ENCODE data around the gene TMED8.
A peak's percentile ranks its signal among the peaks of the same experiment; 100 is the strongest.
"Not testable (repeated sequence)": the region's sequence is repeated elsewhere in the genome, so short reads cannot be mapped to it uniquely, and the experiment has no call there.

TMED8 gene

DNA sequence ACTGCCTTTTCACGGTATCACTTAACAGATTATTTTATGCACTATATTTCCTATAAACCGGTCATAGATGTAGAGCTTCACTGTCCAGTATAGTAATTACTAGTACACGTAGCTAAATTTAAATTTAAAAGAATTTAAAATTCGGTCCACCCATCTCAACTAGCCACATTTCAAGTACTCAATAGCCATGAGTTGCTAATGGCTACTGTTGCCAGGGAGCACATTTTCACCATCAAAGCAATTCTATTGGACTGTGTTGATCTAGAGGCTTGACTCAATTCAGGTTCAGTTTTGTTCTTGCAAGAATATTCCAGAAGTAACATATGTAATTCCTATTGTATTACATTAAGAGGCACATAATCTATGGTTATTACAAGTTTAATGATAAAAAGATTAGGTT, 20.0 kb downstream of the TMED8 start:
- no peak for DNase-seq

DNA sequence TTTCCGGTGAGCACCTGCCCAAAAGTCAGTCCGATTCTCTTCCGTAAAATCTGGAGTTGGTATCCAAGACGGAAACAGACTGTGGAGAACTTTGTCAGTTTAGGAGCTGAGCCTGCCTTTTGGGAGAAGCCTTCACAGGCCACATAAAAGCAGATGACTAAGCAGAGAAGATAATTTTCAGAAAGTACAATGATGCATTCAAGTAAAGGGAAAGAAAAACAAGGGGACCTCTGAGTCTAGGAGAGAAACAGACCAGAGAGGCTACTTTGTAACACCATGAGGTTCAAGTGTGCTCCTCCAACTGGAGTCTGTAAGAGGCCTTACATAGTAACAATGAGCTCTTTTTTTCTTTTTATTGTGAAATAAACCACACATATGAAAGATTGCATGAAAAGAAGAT, 21.1 kb downstream of the TMED8 start:
- DNase-seq, result no peak

DNA sequence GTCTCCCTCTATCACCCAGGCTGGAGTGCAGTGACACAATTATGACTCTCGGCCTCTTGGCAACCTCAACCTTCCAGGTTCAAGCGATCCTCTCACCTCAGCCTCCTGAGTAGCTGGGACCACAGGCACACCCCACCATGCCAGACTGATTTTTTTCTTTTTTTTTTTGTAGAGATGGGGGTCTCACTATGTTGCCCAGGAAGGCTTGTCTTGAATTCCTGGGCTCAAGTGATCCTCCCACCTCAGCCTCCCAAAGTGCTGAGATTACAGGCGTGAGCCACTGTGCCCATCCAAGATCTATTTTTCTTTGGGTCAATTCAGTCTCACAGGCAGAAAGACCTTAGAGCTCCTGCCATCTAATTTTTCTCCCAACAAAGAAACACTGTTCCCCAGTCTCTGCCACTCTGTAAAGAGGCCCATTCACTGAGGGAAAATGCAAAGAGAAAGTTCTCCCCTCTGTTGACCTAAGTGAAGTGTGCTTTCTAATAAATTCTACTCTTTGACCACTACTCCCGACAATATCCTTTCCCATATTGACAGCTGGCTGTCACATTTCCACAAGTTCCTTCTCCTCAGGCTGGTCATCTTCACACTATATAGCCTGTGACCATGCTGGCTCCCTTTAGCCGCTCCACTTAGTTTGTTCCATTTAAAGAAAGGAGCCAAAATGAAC, 23.3 kb downstream of the TMED8 start:
- DNase-seq, result no peak

GRCh38 chr14:77347751-77348150, 29.1 kb downstream of the TMED8 start:
- peak; percentile 33 for DNase-seq

GRCh38 chr14:77346495-77346894, 30.4 kb downstream of the TMED8 start:
- DNase-seq, result no peak

GRCh38 chr14:77344377-77344996, 32.4 kb downstream of the TMED8 start:
- peak; percentile 18 for DNase-seq

DNA sequence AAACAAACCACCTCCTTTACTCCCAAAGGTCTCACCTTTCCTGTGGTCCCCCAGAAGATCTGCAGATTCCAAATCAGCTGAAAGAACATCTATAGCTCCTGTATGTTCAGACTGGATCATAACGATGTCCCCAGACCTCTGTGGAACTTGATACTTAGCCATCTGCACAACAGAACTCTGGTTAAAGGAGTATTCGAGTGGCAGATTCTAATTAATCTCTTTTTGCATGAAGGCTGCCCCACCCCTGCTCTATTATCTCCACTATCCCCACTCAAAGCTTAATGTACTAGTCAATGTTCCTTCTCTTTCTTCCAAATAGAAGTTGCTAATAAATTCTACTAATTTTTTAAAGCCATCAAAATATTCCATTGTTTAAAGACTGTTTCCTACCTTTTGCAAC, 33.2 kb downstream of the TMED8 start:
- DNase-seq, result no peak

DNA sequence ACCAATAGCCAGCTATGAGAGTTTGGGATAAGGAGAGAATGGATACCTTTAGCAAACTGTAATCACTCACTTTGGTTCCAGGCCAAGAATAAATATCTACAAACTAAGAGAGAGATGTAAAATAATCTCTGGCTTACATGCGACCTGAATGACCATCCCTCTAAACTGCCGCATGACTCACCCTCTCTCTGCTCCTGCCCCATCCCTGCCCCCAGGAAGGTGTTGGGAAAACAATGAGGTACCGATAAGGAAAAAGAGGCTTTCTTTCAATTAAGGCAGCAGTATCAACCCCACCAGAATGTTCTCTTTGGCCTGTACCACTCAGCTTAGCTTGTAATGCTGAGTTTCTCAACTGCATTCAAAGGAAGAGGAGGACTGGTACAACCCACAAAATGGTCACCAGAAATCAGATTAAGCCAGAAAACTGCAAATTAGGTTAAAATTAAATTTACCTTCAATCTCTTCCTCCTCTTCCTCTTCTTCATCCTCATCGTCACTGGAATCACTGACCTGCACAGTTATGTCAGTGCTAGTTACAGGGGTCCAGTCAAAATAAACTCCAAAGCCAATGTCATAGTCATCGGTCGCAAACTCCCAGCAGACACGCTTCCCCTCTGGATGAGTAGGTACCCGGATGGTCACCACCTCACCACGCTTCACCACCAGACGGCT, 34.0 kb downstream of the TMED8 start:
- DNase-seq, result no peak

DNA sequence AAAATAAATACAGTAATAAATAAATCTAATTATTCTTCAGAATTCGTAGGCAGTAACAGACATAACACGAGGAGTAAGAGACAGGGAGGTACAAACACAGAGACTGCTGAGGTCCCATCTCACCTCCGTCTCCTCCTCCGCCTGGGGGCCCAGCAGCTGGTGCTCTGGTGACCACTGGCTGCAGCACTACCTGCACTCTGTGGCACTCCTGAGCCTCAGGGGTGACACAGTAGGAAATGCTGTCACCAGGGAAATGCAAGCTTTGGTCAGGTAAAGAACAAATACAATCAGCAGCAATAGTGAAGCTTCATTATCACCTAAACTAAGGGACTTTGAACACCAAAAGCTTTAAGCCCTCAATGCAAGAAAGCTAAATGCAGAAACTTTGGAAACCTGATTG, 36.5 kb downstream of the TMED8 start:
- no peak for DNase-seq

GRCh38 chr14:77339407-77339806, 37.5 kb downstream of the TMED8 start:
- DNase-seq, result peak; percentile 36

DNA sequence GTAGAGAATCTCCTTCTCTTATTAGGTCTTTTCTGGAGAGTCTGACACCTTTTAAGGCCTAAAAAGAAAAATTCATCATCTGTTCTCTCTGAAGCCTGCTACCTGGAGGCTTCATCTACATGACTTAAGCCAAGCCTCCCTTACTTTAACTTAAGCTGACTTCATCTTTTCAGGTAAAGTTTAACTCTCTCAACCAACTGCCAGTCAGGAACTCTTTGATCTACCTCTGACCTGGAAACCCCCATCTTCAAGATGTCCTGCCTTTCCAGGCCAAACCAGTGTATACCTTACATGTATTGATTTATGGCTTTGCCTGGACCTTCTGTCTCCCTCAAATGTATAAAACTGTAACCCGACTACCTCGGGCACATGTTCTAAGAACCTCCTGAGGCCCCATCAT, 38.6 kb downstream of the TMED8 start:
- no peak for DNase-seq

DNA sequence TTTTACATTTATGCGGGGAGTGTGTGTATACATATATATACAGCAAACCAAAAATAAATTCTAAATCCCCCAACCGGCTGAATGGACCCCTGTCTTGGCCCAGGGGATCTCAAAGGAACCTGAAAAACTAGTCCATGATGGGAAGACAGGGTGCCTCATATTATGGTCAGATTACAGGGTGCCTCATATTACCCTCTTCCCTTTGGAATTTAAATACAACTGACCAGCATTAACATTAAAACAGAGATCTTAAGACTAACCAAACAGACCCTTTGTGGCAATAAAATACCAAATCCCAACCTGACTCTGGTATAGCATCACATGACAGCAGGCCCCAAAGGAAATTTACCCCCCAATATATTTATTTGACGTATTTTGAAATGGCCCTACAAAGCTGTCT, 39.0 kb downstream of the TMED8 start:
- DNase-seq, result no peak

- DNase-seq, result not testable (repeated sequence)
Observed at GRCh38 chr14:77337255-77337654, 39.6 kb downstream of the TMED8 start.

DNA sequence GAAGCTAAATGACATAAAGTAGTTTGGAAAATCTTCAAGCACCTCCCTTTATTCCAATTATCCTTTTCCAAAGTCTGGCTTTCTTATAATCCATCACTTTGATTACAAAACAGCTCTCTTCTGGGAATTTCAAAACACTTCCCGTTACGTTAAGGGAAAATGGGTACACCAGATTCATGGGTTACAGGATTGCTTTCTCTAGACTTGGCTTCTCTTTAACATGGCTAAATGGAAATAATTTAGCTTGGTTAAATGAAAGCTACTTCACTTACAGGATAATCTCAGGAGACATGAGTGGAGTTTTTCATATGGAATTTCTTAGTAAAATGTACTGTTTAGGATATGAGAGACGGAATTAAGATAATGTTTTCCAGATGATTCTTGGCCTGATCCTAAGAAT, 41.3 kb downstream of the TMED8 start:
- no peak for DNase-seq

DNA sequence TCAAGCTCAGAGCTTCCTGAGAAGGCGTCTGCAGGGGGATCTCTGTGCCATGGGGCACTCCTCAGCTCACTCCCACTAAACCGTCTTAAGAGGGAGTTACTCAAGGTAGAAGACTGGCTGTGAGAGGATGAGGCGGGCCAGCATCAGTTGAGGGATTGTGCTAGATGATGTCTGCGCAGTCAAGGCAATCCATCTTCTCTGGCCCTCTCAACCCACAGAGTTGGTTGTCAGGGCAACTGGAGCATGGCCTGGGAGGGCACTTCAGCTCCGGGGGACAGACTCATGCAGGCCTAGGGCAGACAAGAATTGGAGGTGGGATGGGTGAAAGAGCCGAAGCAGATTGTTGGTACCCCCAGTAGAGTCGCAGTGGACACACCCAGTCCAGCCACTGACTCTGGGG, 47.0 kb downstream of the TMED8 start:
- DNase-seq, result no peak

DNA sequence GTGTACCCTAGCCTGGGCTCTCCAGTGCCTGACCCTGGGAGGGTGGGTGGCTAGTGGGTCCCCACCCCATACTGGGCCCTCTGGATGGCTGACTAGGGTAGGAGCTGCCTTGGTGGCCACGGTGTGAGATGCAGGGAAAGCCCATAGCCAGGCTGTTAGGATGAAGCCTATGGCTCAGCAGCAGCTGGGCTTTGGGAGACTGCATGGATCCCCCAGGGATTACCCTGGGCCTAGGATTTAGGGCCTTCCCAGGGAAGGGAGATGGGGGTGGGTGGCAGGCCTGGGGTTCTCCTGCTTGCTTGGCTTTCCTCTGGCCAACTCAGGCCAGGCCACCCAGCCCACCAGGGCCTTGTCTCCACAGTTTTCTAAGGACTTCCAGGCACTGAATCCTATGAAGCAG, 49.8 kb downstream of the TMED8 start:
- no peak for DNase-seq

DNA sequence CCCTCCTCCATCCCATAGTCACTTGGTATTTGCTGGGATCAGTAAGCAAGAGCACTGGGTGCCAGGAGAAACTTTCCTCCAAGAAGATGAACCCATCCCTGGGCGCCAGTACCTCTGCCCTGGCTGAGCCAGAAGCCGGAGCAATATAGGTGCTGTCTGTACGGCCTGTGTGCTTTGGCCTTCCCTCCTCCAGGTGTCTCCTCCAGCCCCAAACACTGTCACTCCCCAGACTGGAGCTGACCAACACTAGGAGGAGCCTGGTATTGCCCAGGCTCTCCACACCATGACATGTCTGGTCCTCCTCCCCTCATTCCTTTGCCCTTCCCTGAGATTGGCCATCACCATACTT, 51.2 kb downstream of the TMED8 start:
- DNase-seq, result no peak

DNA sequence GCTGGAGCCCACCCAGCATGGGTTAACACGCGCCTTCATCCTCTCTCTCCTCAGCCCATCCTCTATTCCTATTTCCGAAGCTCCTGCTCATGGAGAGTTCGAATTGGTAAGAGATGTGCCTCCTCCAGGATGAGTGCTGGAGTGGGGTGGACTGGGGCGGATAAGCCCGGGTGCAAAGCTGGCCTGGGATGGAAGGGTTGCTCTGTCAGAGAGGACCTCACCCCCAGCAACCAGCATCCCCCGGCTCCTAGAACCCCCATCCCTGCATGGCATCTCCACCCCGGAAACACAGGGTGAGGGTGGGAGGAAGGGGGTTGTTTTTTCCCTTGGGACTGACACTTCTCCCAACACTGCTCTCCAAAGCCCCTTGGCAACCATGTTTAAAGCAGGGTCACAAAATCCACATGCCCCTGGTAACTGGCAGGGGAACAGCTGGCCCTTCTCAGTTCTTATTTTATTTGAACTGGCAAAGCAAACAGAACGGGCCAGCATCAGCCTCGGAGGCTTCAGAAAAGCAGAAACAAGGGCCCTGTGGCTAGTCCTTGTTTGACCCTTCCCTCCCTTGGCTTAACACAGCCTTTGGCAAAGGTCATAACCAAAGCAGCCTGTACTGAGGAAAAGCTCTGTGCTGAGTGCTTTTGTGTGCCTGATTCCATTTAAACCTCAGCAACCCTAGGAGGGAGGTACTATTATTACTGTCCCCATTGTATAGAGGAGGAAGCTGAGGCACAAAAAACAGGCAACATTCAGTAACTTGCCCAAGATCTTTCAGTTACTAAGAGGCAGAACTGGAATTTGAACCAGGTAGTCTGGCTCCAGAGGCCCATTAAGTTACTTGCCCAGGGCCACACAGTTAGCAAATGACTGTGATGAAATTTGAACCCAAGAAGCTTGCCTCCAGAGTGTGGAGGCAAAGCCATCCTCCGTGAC, 51.8 kb downstream of the TMED8 start:
- DNase-seq, result no peak

DNA sequence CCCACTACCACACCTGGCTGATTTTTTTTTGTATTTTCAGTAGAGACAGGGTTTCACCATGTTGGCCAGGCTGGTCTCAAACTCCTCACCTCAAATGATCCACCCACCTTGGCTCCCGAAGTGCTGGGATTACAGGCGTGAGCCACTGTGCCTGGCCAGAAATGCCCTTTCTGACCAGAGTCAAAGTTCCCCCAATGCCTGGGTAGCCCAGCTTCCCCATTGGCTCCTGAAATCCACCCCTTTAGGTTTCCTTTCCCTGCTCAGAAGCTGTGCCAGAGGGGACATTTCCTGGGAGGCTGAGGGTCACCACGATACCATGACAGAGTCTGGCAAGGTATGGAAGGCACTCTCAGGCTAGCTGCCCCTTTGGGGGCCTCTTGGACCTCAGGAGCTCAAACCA, 52.6 kb downstream of the TMED8 start:
- no peak for DNase-seq

- DNase-seq, result no peak
Observed at GRCh38 chr14:77323571-77323970, 53.3 kb downstream of the TMED8 start.

DNA sequence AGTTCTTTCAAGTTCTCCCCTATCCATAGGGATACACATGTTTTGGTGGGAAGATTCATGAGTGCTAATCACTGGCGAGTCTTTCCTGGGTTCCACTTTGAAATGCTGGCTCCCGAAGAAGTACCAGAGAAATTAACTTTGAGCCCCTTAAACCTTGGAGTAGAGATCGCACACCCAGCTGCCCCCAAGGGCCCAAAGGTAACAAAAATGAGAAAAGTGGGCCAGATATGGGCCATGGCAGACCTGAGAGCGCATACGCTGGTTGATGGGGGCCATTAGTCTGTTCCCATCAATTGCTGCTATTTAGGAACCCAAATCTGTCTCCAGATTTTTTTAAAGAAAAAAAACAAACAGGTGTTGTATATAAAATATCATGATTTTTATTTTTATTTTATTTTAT, 53.9 kb downstream of the TMED8 start:
- no peak for DNase-seq

DNA sequence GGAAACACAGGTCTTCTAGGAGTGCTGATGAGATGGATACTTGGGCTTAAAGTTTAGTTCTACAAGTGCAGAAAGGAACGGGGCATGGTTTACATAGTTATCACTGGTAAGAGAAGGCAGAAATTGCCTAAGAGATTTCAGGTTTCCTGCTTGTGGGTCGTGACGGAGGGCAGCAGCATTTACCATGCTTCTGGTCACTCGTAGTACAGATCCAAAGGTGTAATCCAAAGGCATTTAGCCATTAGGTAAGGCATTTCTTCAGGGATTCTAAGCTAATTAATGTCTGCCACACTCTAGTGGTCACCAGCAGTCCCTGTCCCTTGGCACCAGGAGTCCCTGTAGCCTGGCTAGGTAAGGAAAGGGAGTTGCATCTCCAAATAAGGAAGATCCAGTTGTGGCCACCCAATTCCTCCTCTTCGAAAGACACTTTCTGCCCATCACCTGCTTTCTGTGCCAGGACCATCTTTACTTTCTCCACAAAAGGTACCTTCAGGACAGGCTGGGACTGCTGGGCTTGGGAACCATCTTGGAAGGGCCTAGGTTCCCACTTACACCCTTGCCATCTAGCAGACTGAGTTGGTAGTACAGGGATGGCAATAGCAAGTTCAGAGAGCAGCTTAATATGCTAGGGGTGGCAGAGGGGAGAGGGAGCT, 54.5 kb downstream of the TMED8 start:
- no peak for DNase-seq

Data from fibroblast of skin of right quadriceps (primary cell).